ENCODE measurements around the gene HERC4. TPM values are rescaled to one million over a fixed set of nuclear protein-coding genes. Genes with fewer than 3 reads are reported as not detected.
A peak's percentile ranks its signal among the peaks of the same experiment; 100 is the strongest.

The HERC4 gene
- total RNA-seq, 1 experiment from 2014 or later: 36.5 TPM

DNA sequence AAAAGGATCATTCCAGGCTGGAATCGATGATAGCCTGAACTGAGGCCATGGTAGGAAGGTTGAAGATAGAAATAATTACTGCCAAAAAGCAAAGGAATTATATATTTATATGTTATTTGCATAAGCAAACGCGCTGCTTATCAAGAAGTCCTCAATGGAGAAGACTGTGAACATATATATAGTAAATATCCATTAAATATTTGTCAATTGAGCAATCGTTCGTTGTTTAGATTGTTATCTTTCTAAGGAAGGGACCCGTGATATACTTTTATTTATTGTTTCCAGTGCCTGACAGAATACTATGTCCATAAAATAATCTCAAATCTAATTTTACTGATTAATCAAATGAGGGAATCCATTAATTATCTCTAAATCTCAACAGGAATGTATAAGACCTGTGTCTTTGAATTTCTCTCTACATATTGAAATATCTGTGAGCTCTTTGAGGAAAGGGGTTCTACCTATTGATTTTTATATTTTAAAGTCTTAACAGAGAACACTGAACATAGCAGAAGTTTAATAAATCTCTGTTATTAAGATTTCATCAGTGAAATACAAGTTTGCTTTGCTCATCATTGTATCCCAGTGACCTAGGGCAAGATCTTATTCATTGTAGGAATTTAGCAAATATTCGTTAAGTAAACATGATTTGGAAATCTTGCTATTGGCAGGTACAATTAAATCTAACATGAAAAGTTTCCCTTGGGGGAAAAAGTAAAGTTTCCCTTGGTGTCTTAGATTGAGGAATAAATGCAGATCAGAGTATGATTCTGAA lies 12.0 kb upstream of the HERC4 start:
- no peaks in the 10 kb centered on the region for H3K9me3 ChIP-seq (ENCODE audit: control insufficient read depth in 1 of 2, insufficient read depth in 1 of 2, low read depth in 1 of 2, low read length in 2 of 2)
- CTCF ChIA-PET: interaction anchor here (1.6 to 5.5 kb wide), 2 partner anchors 10 to 69 kb away, joined by 7 to 41 read pairs; no protein-coding TSS in a partner anchor
- H3K9me2 ChIP-seq (ENCODE audit: insufficient read depth): no peaks in the 10 kb centered on the region
- no peaks in the 10 kb centered on the region for H3K27me3 ChIP-seq (ENCODE audit: insufficient read depth, low read length)
- H2AFZ ChIP-seq (ENCODE audit: low read depth, low read length, poor library complexity, severe bottlenecking): peak overlapping the region; percentile 85
- peak overlapping the region; percentile 56 for H3K4me2 ChIP-seq (ENCODE audit: low read length)
- TF ChIP-seq REST (IDR thresholded peaks at IDR 0.05; ENCODE audit: low read depth): no peak
- no peak for TF ChIP-seq EZH2phosphoT487 (IDR thresholded peaks at IDR 0.05; ENCODE audit: borderline replicate concordance)
- TF ChIP-seq, protein P1, sequence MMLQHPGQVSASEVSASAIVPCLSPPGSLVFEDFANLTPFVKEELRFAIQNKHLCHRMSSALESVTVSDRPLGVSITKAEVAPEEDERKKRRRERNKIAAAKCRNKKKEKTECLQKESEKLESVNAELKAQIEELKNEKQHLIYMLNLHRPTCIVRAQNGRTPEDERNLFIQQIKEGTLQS (IDR thresholded peaks at IDR 0.05): no peak
- no peak for TF ChIP-seq POLR2AphosphoS5 (IDR thresholded peaks at IDR 0.05; ENCODE audit: low read depth, low read length)
- no peak for TF ChIP-seq SRF (IDR thresholded peaks at IDR 0.05; ENCODE audit: low read depth)
- no peak for TF ChIP-seq CBX3 (IDR thresholded peaks at IDR 0.05; ENCODE audit: low read depth)
- no peak overlapping the region for H3K27ac ChIP-seq (ENCODE audit: low read depth, low read length)
- ATAC-seq: no peak
- POLR2A ChIA-PET: no interaction called here
- intact Hi-C loops (cut with micrococcal nuclease): no loop called here
- BruUV-seq (replicated peaks): no TSS peak
- H3K4me3 ChIP-seq (replicated peaks in 1 of 2; ENCODE audit: low read depth in 1 of 2, low read length in 2 of 2): no peak overlapping the region
- peaks cover 11 to 57% of the 10 kb centered on the region in 2 experiments for H3K4me1 ChIP-seq (ENCODE audit: control insufficient read depth in 1 of 2, insufficient read depth in 2 of 2, low read length in 2 of 2)
- DNase-seq (ENCODE audit: low read depth, low spot score): no peak
- RAD21 ChIA-PET (ENCODE audit: low non-redundant PET in 1 of 2, low total read pairs in 2 of 2, uncharacterized antibody in 2 of 2, unreplicated experiment in 2 of 2): no interaction called here
- no peaks in the 10 kb centered on the region for H3K36me3 ChIP-seq (ENCODE audit: control insufficient read depth in 1 of 2, insufficient read depth in 2 of 2, low read length in 2 of 2)
- H3K9ac ChIP-seq (ENCODE audit: low read length): peak overlapping the region; percentile 40
- no peaks in the 10 kb centered on the region for H4K20me1 ChIP-seq (ENCODE audit: insufficient read depth)
- no peaks in the 10 kb centered on the region for H3K79me2 ChIP-seq (ENCODE audit: insufficient read depth, low read length)
